Progenitor cell of endocrine pancreas (in vitro differentiated cells): ENCODE data around the gene PRB4. TPM values are rescaled to one million over a fixed set of nuclear protein-coding genes. Genes with fewer than 3 reads are reported as not detected.
"Not testable (repeated sequence)": the region's sequence is repeated elsewhere in the genome, so short reads cannot be mapped to it uniquely, and the experiment has no call there.

Experiments
- DNase-seq: peaks from one replicate; pipeline ENCODE4 v3.0.0; 2021; ENCODE audit warnings: low spot score; ENCODE audit not compliant: unreplicated experiment
- H3K27ac Mint-ChIP-seq: 2 replicates; pipeline ENCODE4 v1.8.0; 2021; ENCODE audit warnings: mild to moderate bottlenecking, moderate library complexity, mixed read lengths
- H3K27me3 Mint-ChIP-seq: 2 replicates; pipeline ENCODE4 v1.8.0; 2021; ENCODE audit warnings: mixed read lengths
- H3K36me3 Mint-ChIP-seq: 2 replicates; pipeline ENCODE4 v1.8.0; 2022; ENCODE audit warnings: mixed read lengths; ENCODE audit not compliant: insufficient read depth
- H3K4me1 Mint-ChIP-seq: 2 replicates; pipeline ENCODE4 v1.8.0; 2021; ENCODE audit warnings: low read depth, mixed read lengths
- H3K4me3 Mint-ChIP-seq: 2 replicates; pipeline ENCODE4 v1.8.0; 2021; ENCODE audit warnings: low read depth, mild to moderate bottlenecking, moderate library complexity, mixed read lengths
- H3K9me3 Mint-ChIP-seq: 2 replicates; pipeline ENCODE4 v1.8.0; 2021; ENCODE audit warnings: low read depth, mixed read lengths
- long read RNA-seq: library from polyadenylated mRNA; unstranded; transcript quantifications from one replicate; pipeline ENCODE4 v2.0.0, GENCODE V29; 2020
- total RNA-seq: library from RNA; stranded (reverse); gene quantifications from 2 replicates; pipeline ENCODE4 v1.2.1, GENCODE V29; 2021
- TF ChIP-seq, protein P1 (sequence below): fragments of 200-600 bp; sonication (generic); IDR thresholded peaks from one replicate; pipeline ENCODE4 v1.5.0; 2021; ENCODE audit warnings: antibody characterized with exemption, mild to moderate bottlenecking; ENCODE audit not compliant: unreplicated experiment

The PRB4 gene
- total RNA-seq, result not detected in 2 replicates
- long read RNA-seq, result 0 reads

GRCh38 chr12:11310336-11310735 lies at the start of gene PRB4:
Gene PRB4 (minus strand): TSS chr12:11310436. CDS start chr12:11310398, 38 bp downstream.
- H3K4me1 Mint-ChIP-seq, result peaks cover 3% of the 10 kb centered on the region
- no peak within 1 kb of the TSS for H3K4me3 Mint-ChIP-seq
- DNase-seq, result no peak
- H3K27ac Mint-ChIP-seq, result no peak within 1 kb of the TSS
- H3K36me3 Mint-ChIP-seq, result no peaks in the 10 kb centered on the region
- peaks cover 2% of the 10 kb centered on the region for H3K9me3 Mint-ChIP-seq
- TF ChIP-seq, protein P1, sequence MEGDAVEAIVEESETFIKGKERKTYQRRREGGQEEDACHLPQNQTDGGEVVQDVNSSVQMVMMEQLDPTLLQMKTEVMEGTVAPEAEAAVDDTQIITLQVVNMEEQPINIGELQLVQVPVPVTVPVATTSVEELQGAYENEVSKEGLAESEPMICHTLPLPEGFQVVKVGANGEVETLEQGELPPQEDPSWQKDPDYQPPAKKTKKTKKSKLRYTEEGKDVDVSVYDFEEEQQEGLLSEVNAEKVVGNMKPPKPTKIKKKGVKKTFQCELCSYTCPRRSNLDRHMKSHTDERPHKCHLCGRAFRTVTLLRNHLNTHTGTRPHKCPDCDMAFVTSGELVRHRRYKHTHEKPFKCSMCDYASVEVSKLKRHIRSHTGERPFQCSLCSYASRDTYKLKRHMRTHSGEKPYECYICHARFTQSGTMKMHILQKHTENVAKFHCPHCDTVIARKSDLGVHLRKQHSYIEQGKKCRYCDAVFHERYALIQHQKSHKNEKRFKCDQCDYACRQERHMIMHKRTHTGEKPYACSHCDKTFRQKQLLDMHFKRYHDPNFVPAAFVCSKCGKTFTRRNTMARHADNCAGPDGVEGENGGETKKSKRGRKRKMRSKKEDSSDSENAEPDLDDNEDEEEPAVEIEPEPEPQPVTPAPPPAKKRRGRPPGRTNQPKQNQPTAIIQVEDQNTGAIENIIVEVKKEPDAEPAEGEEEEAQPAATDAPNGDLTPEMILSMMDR, result no peak
- H3K27me3 Mint-ChIP-seq, result no peaks in the 10 kb centered on the region

DNA sequence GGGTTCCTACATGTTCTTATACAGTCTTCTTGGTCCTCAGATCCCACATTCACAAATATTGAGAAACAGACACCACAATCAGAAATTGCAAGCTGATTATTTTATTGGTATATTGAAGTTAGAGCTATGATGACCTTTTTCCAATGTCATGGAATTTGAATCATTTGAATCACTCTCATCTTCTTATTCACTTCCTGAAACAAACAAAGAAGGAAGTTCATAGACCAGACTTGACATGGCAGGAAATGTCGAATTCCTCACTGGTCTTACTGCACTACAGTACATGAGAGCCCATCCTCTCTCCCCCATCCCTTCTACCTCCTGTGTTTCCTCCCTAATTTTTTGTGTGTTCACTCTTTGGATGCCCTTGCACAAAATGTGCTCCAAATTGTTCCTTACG lies 41.5 kb upstream of the PRB4 start:
- not testable (repeated sequence) for H3K27me3 Mint-ChIP-seq, H3K36me3 Mint-ChIP-seq, H3K9me3 Mint-ChIP-seq, H3K4me1 Mint-ChIP-seq, H3K27ac Mint-ChIP-seq, DNase-seq, H3K4me3 Mint-ChIP-seq

DNA sequence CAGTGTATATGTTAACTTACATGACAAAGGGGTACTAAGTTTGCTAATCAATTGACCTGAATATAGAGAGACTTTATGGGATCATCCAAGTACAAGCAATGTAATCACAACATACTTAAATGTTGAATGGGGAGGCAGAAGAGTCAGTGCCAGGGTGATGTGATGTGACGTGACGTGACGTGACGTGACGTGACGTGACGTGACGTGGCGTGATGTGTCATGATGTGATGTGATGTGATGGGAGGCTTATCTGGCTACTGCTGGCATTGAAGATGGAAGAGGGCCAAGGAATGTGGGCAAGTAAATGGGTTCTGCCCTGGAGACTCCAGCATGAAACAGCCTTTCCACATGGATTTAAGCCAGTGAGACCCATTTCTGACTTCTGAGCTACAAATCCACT lies 38.2 kb upstream of the PRB4 start:
- TF ChIP-seq, protein P1, result no peak
- Mint-ChIP-seq H3K27ac (no peak overlapping the region), H3K4me3 (no peak overlapping the region), H3K9me3 (no peaks in the 10 kb centered on the region), H3K27me3 (no peaks in the 10 kb centered on the region), H3K36me3 (no peaks in the 10 kb centered on the region), H3K4me1 (peaks cover 3% of the 10 kb centered on the region)
- DNase-seq, result no peak

DNA sequence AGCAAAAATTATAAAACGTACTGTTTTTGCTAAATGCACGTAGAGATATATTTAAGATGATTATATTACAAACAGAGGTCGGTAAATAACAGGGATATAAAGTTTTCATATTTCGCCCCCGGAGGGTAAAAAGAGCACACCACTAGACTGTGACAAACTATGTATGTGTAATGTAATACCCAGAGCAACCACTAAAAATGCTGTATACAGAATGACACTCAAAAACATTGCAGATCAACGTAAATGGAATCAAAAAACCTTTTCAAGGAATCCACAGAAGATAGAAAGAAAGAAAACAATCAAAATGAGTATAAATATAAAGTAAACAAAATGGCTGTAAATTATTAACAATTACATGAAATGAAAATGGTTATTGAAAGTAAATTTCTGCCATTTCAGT lies 37.6 kb upstream of the PRB4 start:
- Mint-ChIP-seq H3K9me3 (no peaks in the 10 kb centered on the region), H3K4me3 (no peak overlapping the region), H3K27me3 (no peaks in the 10 kb centered on the region), H3K27ac (no peak overlapping the region), H3K4me1 (peaks cover 3% of the 10 kb centered on the region), H3K36me3 (no peaks in the 10 kb centered on the region)
- no peak for DNase-seq
- TF ChIP-seq, protein P1, result peak; percentile 63

DNA sequence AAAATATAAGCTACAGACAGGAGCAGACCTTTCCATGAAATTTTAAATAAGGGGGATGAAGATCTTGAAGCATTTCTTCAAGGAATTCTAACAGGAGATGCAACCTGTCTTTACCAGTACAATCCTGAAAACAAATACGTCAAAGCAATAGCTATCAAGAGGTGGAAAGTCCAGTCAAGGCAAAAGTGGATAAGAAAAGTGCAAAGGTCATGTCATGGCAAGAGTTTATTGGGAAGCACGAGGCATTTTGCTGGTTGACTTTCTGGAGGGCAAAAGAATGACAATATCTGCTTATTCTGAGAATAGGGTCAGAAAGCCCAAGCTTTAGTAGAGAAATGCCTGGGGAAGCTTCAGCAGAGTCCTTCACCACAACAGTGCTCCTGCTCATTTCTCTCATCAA lies 34.3 kb upstream of the PRB4 start:
- no peaks in the 10 kb centered on the region for H3K27me3 Mint-ChIP-seq
- H3K27ac Mint-ChIP-seq, result no peak overlapping the region
- TF ChIP-seq, protein P1, result no peak
- H3K9me3 Mint-ChIP-seq, result no peaks in the 10 kb centered on the region
- no peaks in the 10 kb centered on the region for H3K36me3 Mint-ChIP-seq
- no peak for DNase-seq
- H3K4me3 Mint-ChIP-seq, result no peak overlapping the region
- peaks cover 3% of the 10 kb centered on the region for H3K4me1 Mint-ChIP-seq

GRCh38 chr12:11324426-11324825 lies 14.2 kb upstream of the PRB4 start:
- H3K9me3 Mint-ChIP-seq, result no peaks in the 10 kb centered on the region
- H3K4me1 Mint-ChIP-seq, result peaks cover 2% of the 10 kb centered on the region

More at GRCh38 chr12:11324426-11324825, 14.2 kb upstream of the PRB4 start:
- no peak overlapping the region for H3K27ac Mint-ChIP-seq
- H3K4me3 Mint-ChIP-seq, result no peak overlapping the region
- no peaks in the 10 kb centered on the region for H3K36me3 Mint-ChIP-seq
- TF ChIP-seq, protein P1, result no peak
- no peak for DNase-seq
- H3K27me3 Mint-ChIP-seq, result no peaks in the 10 kb centered on the region
